DMS79 treated with DMSO at 0.1 percent for 48 hours (cell line): ENCODE measurements around the gene ZMIZ1.
"Not testable (repeated sequence)": the region's sequence is repeated elsewhere in the genome, so short reads cannot be mapped to it uniquely, and the experiment has no call there.

Experiments
- DNase-seq: peaks from one replicate; lab custom pipeline; 2025; lab: John Stamatoyannopoulos, UW

ZMIZ1 gene

GRCh38 chr10:79266084-79266483 lies 197.3 kb downstream of the ZMIZ1 start:
- DNase-seq: no peak

DNA sequence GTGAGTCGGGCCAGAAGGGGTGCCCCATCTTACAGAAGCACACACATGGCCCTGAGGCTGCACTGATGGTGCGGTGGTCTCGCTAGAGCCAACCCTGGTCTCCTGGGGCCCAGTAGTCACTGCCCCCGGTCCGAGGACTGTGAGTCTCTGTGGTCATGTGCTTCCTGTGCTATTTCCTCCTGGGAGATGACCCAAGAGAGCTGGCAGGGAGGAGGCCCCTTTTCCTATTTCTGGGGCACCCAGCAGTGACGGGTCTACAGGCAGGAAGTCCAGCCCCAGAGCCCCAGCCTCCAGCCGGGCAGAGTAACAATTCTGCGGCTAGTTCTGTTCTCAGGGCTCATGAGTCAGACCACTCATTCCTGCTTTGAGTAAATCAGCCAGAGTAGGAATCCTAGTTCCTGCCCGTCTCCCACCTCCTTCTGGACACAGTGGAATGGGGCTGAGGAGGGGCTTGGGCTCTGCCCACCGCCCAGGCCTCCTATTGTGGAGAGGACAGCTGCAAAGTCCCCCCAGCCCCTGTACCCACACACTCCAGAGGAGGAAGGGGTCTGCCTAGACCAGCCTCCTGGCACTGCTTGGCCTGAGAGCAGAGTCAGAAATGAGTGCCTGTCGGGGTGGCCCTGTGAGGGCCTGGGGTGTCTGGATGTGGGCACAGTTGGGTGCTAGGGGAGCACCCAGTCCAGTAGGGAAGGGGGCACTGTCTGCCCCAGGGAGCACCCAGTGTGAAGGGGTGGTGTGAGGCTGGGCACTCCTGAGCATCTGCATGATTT lies 198.0 kb downstream of the ZMIZ1 start:
- DNase-seq: no peak

DNA sequence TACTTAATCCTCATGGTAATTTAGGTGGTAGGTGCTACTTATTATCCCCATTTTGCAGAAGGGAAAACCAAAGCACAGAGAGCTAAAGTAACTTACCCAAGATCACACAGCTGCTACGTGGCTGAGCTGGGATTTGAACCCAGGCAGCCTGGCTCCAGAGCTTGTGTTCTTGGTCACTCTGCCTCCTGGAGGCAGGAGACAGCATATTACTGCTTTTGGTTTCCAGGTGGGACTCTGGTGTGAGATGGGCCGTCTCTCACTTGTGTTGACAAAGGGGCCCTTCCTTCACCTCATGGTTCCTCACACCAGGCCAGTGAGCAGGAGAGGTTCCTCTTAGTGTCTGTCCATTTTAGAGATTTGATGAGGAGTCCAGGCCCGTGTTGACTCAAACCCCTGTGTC lies 198.7 kb downstream of the ZMIZ1 start:
- no peak for DNase-seq

DNA sequence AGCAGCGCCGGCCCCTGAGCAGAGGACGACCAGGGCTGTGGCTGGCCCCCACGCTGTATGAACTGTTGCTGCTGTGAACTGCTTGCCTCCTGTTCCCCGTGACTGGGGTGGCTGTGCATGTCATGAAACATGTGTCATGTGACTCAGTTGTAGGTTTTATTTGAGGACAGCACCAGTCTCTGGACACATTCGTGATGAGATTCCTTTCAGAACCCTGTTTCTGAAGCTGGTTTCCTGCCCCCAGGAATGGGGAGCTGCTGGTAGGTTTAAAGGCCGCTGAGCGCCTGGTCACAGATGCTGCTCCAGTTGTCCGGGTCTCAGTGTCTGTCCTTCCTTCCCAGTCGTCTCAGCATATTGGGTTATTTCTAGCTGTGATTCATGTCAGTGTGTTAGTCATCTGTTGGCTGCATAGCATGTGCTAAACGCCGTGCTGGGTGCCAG lies 199.4 kb downstream of the ZMIZ1 start:
- DNase-seq: no peak

DNA sequence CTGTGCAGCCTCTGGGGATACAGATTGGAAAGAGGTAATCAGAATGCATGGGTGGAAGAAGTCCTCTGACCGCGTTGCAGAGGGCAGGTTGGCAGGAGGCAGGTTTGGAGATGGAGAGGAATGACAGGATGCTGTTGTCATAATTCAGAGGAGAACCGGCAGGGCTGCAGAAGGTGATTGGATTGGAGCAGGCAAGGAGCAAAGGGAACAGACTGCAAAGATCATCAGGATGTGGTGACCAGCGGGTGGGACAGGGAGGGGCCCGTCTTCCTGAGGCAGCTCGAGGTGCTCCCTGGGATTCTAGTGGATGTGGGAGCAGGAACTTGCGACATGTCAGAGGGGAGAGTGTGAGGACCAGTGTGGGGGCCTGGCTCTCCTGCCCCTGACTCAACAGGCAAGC lies 200.0 kb downstream of the ZMIZ1 start:
- DNase-seq: no peak

- DNase-seq: no peak
These were observed 200.7 kb downstream of the ZMIZ1 start for GRCh38 chr10:79269443-79269842.

GRCh38 chr10:79269969-79270368 lies 201.2 kb downstream of the ZMIZ1 start:
- DNase-seq: no peak

DNA sequence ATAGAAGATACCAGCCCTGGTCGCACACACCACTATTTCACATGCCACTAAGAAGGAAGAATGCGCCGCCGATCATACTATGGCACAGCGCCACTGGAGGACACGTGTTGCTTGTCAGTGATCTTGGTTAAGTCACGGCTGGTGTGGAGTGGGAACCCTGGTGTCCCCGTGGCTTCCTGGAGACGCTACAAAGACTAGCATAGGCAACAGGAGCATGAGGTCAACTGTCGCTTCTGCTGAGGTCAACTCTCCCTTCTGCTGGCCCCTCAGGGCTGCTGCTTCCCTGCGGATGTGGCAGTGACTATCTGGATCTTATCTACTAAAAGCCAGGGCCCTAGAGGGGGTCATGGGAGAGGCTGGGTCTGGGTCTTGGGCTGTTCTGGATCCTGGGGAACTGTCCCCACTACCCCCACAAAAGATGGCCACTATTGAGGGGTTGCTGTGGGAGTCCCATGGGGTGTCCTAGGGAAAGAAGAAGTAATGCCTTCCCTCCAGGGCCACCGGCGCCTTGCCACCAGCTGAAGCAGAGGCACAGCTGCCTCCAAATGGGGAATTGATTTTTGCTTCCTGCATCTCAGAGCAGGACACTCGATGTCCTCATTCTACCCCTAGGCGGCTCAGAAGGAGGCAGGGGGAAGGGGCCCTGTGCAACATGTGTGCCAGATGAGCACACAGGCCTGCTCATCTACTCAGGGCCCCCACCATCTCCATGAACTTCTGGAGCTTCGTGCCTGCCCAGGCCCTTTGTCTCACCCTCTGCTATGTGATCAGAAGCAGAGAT lies 201.9 kb downstream of the ZMIZ1 start:
- DNase-seq: no peak

DNA sequence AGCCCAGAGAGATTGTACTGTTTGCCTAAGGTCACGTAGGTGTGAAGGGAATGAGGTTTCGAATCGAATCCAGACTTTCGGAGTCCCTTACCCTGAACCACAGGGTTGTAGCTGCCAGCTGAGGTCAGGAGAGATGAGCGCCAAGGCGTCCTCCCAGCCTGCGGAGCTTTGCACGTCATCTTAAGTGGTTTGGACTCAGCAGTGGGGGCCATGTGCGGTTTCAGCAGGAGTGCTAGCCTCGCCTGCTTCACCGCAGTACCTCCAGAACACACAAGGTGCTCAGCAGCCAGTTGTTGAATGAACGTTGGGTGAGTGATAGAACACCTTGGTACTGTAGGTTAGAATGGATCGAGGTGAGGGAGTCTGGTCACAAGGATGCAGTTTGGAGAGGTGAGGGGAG lies 203.6 kb downstream of the ZMIZ1 start:
- no peak for DNase-seq

GRCh38 chr10:79273604-79274003 lies 204.8 kb downstream of the ZMIZ1 start:
- DNase-seq: no peak

GRCh38 chr10:79274279-79275104 lies 205.7 kb downstream of the ZMIZ1 start:
- no peak for DNase-seq

DNA sequence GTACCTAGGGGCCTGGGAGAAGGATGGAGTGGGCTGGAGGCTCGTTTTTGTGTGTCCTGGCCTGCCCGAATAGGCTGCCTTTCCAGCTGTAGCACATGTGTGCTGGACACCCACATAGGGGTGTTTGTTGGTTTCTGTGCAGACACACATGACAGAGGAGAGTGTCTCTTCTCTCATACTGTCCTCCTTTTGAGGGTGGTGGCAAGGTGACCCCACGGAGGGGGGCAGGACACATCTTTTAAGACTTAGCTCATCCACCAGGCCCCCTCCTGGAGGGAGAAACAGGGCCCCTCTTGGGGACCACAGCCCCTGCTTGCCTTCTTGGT lies 206.3 kb downstream of the ZMIZ1 start:
- DNase-seq: no peak

DNA sequence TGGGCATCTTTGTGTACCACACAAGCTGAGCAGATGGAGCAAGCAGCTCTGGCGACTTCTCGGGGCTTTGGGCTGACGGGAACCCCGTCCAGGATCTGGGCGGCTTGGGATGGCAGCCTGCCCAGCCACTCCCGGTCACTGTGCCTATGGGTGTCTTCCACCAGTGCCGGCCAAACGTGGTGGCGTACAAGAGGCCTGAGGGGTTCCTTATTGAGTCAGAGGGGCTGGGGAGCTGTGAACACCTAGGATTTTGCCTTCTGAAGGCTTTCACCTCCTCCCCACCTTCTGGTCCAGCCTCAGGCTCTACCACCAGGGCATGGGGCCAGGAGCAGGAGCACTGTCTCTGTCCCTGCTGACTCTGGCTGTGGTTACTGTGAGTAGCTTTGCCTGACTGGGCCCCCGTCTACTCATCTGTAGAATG lies 206.7 kb downstream of the ZMIZ1 start:
- DNase-seq: no peak

DNA sequence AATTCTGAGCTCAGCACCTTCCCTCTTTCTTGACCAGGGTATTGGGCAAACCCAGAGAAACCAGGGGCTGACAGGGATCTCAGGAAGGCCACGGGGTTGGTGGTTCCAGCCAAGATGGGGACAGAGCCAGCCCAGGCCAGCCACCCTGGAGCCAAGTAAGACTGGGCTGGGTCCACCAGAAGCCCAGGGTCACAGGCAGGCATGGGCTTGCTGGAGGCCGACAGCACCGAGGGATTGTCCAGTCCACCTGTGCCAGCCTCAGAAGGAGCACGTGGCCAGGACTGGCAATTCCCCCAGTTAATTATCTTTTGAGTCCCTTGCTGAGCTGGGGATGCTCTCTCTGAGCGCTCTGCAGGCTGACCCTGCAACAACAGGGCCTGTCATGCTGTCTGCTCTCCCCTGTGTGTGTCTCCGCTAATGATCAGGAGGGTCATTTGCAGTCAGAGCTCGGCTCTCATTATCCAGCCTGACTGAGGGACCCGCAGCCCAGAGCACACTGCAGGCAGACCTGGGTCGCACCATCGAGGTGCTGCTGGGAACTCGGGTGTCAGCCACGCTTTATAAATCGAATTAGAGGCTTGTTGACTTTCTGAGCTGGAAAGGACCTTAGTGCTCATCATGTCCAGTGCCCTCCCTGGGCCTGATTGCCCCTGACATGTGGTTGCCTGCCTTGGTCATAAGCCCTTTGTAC lies 209.0 kb downstream of the ZMIZ1 start:
- DNase-seq: no peak

- not testable (repeated sequence) for DNase-seq
These were observed 210.3 kb downstream of the ZMIZ1 start for GRCh38 chr10:79279047-79279446.

DNA sequence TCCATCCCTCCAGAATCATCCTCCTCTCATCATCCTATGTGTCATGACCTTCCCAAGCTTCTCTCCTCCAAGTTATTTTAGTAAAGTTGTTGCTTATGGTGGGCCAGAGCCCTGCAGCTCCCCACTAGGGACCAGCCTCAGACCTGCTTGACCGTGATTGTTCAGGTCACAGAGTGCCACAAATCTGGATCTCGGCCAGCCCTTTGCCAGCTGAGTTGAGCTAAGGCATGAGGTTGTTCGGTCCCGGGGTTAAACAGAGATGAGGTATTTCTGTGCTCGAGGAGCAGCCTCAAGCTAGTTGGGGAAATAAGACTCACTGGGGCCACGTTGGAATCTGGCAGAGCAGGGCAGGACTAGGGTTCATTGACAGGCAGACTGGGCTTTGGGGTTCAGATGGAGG lies 212.2 kb downstream of the ZMIZ1 start:
- no peak for DNase-seq

GRCh38 chr10:79282388-79282787 lies 213.6 kb downstream of the ZMIZ1 start:
- no peak for DNase-seq

GRCh38 chr10:79283616-79284015 lies 214.8 kb downstream of the ZMIZ1 start:
- no peak for DNase-seq

DNA sequence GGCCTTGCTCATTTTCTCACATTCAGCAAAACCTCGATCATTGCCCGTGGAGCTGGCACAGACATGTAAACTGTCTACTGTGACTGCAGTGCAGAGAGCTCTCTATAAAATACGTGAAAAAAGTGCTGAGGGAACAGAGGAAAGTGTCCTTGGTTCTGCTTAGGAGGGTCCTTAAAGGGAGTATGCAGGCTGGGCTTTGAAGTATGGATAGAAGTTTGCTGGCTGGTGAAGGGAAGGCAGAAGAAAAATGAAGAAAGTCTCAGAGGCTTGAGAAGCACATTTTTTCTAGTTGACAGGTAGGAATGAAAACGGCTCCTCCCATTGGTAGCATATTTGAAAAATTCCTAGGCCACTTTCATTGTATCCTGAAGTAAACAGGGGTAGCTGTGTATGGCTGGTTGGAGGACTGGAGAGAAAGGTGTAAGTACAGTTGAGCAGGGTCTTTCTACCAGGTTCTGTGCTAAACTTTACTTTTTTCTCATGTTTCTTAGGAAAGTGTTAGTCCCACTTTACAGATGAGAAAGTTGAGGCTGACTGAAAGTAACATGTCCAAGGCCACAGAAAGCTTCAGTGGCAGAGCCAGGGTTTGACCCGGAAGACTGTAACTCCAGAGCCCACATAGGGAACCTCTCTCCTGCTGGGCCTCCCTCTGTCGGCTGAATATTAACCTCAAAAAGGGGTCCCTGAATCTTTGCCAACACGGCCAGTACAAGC lies 215.5 kb downstream of the ZMIZ1 start:
- no peak for DNase-seq

DNA sequence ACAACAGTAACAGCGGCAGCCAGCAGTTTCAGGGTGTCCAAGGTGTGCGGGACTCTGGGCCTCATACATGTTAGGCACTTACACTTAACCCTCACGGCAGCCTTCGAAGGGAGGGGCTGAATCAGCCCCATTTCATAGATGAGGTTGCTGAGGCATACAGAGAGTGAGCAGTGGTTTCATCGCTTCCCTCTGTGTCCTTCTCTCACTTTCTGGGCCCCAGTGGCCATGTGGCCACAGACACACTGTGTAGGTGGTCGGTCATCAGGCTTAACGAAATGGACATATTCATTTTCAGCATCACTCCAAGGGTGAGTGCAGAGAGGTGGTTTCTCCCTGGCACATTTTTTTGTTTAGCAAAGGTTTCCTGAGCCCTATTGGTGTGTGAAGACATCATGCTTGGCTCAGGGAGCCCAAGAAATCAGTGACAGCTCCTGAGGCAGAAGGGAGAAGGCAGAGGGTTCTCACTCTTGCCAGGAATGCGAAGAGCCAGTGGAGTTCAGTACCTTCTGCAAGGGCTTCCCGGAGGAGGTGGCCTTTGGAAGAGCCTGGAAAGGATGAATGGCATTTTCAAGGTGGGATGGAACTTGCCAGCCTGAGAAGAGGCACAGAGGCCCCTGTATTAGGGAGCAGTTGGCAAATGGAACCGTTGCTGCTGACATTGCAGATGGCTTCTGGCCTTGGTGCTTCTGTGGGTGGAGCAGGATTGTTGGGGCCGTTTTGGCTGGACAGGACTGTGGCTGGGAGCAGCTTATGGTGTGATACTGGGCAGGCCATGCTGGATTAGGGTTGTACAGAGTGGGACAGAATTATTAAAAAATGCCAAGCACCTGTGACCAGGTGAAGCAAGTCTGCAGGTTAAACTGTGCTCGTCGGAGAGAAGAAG lies 216.8 kb downstream of the ZMIZ1 start:
- DNase-seq: no peak
